K562 (cell line): ENCODE measurements around the gene RNF166. TPM values are rescaled to one million over a fixed set of nuclear protein-coding genes. Genes with fewer than 3 reads are reported as not detected.

Source experiments
- ATF3 ChIP-seq, 2 experiments: fragments of 450-650 bp in 1 of 2; sonication (generic) in 1 of 2; formaldehyde crosslinking in 1 of 2; IDR thresholded peaks in 1 of 2; conservative IDR thresholded peaks in 1 of 2; 2 replicates each; pipeline versions ENCODE4 v1.6.1 to v1.8.1; 2016 to 2023; ENCODE audit warnings: mild to moderate bottlenecking in 2 of 2, moderate library complexity in 2 of 2, inconsistent platforms in 1 of 2, missing genetic modification reagents in 1 of 2
- BCLAF1 ChIP-seq, 2 experiments: fragments of 450-650 bp in 1 of 2; IDR thresholded peaks; 2 replicates each; pipeline ENCODE4 v1.6.1; 2011 to 2017; ENCODE audit warnings: low read depth in 2 of 2, antibody characterized with exemption in 1 of 2, borderline replicate concordance in 1 of 2, low read length in 1 of 2, mild to moderate bottlenecking in 1 of 2, mixed read lengths in 1 of 2; ENCODE audit not compliant: control insufficient read depth in 1 of 2
- CBFB ChIP-seq: sonication (generic); formaldehyde crosslinking; IDR thresholded peaks from 2 replicates; pipeline ENCODE4 v1.4.0; 2020; ENCODE audit warnings: mild to moderate bottlenecking, missing genetic modification reagents
- NR4A1 ChIP-seq, 2 experiments: fragments of 250-450 bp in 1 of 2; fragments of 450-650 bp in 1 of 2; sonication (Bioruptor Pico) in 1 of 2; IDR thresholded peaks; 2 replicates each; pipeline versions ENCODE4 v1.4.0 to v1.6.1; 2016 to 2020; ENCODE audit warnings: mild to moderate bottlenecking in 2 of 2, missing compliant biosample characterization in 1 of 2, missing genetic modification characterization in 1 of 2, moderate library complexity in 1 of 2
- SAFB ChIP-seq: fragments of 200-400 bp; formaldehyde crosslinking; IDR thresholded peaks from 2 replicates; pipeline ENCODE4 v1.6.1; 2017; ENCODE audit warnings: low read depth, low read length, borderline replicate concordance
- USF2 ChIP-seq: sonication (generic); formaldehyde crosslinking; IDR thresholded peaks from 2 replicates; pipeline ENCODE4 v1.5.0; 2020; ENCODE audit warnings: missing genetic modification reagents
- ZBTB1 ChIP-seq: sonication (generic); formaldehyde crosslinking; IDR thresholded peaks from 2 replicates; pipeline ENCODE4 v1.8.1; 2023; ENCODE audit warnings: missing genetic modification reagents, low read depth, mild to moderate bottlenecking, borderline replicate concordance
- ZBTB34 ChIP-seq: fragments of 250-450 bp; sonication (Bioruptor Pico); IDR thresholded peaks from 2 replicates; pipeline ENCODE4 v1.8.0; 2021; ENCODE audit warnings: mild to moderate bottlenecking, moderate library complexity
- polyA plus RNA-seq, 8 experiments: library from polyadenylated mRNA; depleted of rRNA in 4 of 8; stranded (reverse) in 5 of 8; unstranded in 3 of 8; fragments of >200 nt; fragmentation: Nextera tagmentation in 2 of 8; fragmentation: Illumina TruSeq in 1 of 8; extraction: Ambion mirVana in 2 of 8; extraction: Trizol in 1 of 8; gene quantifications; 2 replicates each; pipeline versions ENCODE4 v1.2.1 to v1.2.3, GENCODE V29; 2011 to 2014; ENCODE audit warnings: inconsistent platforms in 1 of 8, missing spikeins in 1 of 8
- total RNA-seq, 7 experiments: library from RNA; depleted of rRNA in 6 of 7; stranded (reverse); fragments of >200 nt in 6 of 7; fragmentation: Illumina TruSeq in 2 of 7; extraction: Trizol in 2 of 7; gene quantifications; 2 replicates each; pipeline versions ENCODE4 v1.2.1 to v1.2.3, GENCODE V29; 2011 to 2021; ENCODE audit warnings: low replicate concordance in 1 of 7

RNF166 gene
- total and polyA plus RNA-seq, 9 of the 15 experiments (the other 6 are each of a cell fraction or from before 2014, with no cell fraction given): 0.56 to 60.3 (median 19.5) TPM

- TF ChIP-seq ZBTB1 (CRISPR knock-in tag): 0 out of 2 replicates have a peak, but pooled peaks have one; percentile 2
- TF ChIP-seq BCLAF1 (IDR thresholded peaks at IDR 0.05; ENCODE audit: borderline replicate concordance in 1 of 2, control insufficient read depth in 1 of 2, low read depth in 2 of 2, low read length in 1 of 2): no peak
- peak; percentile 18; the same call in 1 of the 2 replicates for TF ChIP-seq USF2
- no peak for TF ChIP-seq NR4A1 (CRISPR knock-in tag; IDR thresholded peaks at IDR 0.05)
- no peak for TF ChIP-seq NR4A1 (tag; IDR thresholded peaks at IDR 0.05)
- TF ChIP-seq ATF3 (IDR thresholded peaks at IDR 0.05): no peak
- TF ChIP-seq ATF3 (CRISPR knock-in tag; conservative IDR thresholded peaks at IDR 0.05): no peak
- TF ChIP-seq SAFB: peak; percentile 10; the same call in 1 of the 2 replicates
- no peak for TF ChIP-seq ZBTB34 (CRISPR knock-in tag)
- TF ChIP-seq CBFB: no peak
Observed at GRCh38 chr16:88705801-88706228, 393 bp downstream of the RNF166 start (continued).
